Caco-2 (cell line): ENCODE measurements around the gene KRABD2.
"Not testable (repeated sequence)": the region's sequence is repeated elsewhere in the genome, so short reads cannot be mapped to it uniquely, and the experiment has no call there.

Experiments used
- BruUV-seq: library from RNA; stranded (reverse); fragments of 400-500 nt; replicated peaks from 2 replicates; lab custom pipeline; 2021; lab: Mats Ljungman, UMichigan
- CTCF ChIA-PET: fragments of 300-600 bp; sonication (Branson Sonifier 250); formaldehyde crosslinking; loops from one replicate; lab custom pipeline; 2022; ENCODE audit warnings: antibody characterized with exemption; lab: Charles Lee
- POLR2A ChIA-PET: fragments of 300-600 bp; sonication (Branson Sonifier 250); formaldehyde crosslinking; loops from one replicate; lab custom pipeline; 2022; ENCODE audit warnings: antibody characterized with exemption; lab: Charles Lee
- DNase-seq, 2 experiments: peaks; one replicate each; pipeline versions ENCODE4 v3.0.0 to v3.0.0-alpha.2; 2020 to 2022
- H3K27me3 ChIP-seq: replicated peaks from 2 replicates; pipeline ENCODE4 v1.6.0; 2011; ENCODE audit warnings: low read length; ENCODE audit not compliant: control insufficient read depth, insufficient read depth
- H3K36me3 ChIP-seq: 2 replicates; pipeline ENCODE4 v1.5.1; 2011; ENCODE audit warnings: low read length; ENCODE audit not compliant: control insufficient read depth, insufficient read depth
- H3K4me1 ChIP-seq: fragments of 250-450 bp; sonication (Bioruptor Pico); 2 replicates; pipeline ENCODE4 v1.5.1; 2020; ENCODE audit warnings: mild to moderate bottlenecking
- H3K4me3 ChIP-seq: 2 replicates; pipeline ENCODE4 v1.5.1; 2011; ENCODE audit warnings: low read depth, mild to moderate bottlenecking, control low read depth, low read length
- H3K9me3 ChIP-seq: fragments of 250-450 bp; sonication (Bioruptor Pico); 2 replicates; pipeline ENCODE4 v1.5.1; 2020; ENCODE audit warnings: mild to moderate bottlenecking, moderate library complexity
- H3K27ac Mint-ChIP-seq: one replicate; pipeline ENCODE4 v1.8.0; 2022; ENCODE audit warnings: mixed read lengths; ENCODE audit not compliant: unreplicated experiment
- H3K27me3 Mint-ChIP-seq: one replicate; pipeline ENCODE4 v1.8.0; 2022; ENCODE audit warnings: mixed read lengths; ENCODE audit not compliant: insufficient read depth, unreplicated experiment
- H3K36me3 Mint-ChIP-seq: one replicate; pipeline ENCODE4 v1.8.0; 2022; ENCODE audit warnings: mild to moderate bottlenecking, mixed read lengths; ENCODE audit not compliant: insufficient read depth, unreplicated experiment
- H3K4me1 Mint-ChIP-seq: one replicate; pipeline ENCODE4 v1.8.0; 2022; ENCODE audit warnings: low read depth, mixed read lengths; ENCODE audit not compliant: unreplicated experiment
- H3K4me3 Mint-ChIP-seq: one replicate; pipeline ENCODE4 v1.8.0; 2022; ENCODE audit warnings: mild to moderate bottlenecking, moderate library complexity, mixed read lengths; ENCODE audit not compliant: unreplicated experiment
- H3K9me3 Mint-ChIP-seq: one replicate; pipeline ENCODE4 v1.8.0; 2022; ENCODE audit warnings: mixed read lengths; ENCODE audit not compliant: unreplicated experiment
- CTCF ChIP-seq, 2 experiments: fragments of 200-600 bp in 1 of 2; IDR thresholded peaks; 1 replicate in 1 of 2; 2 replicates in 1 of 2; pipeline versions ENCODE4 v1.5.1 to v1.8.0; 2011 to 2022; ENCODE audit warnings: antibody characterized with exemption in 1 of 2, control low read depth in 1 of 2, inconsistent platforms in 1 of 2, low read depth in 1 of 2, low read length in 1 of 2, mild to moderate bottlenecking in 1 of 2, moderate library complexity in 1 of 2; ENCODE audit not compliant: insufficient read depth in 1 of 2, severe bottlenecking in 1 of 2, unreplicated experiment in 1 of 2
- intact Hi-C: fragments of 100-400 bp; cut with micrococcal nuclease; formaldehyde crosslinking; loops from one replicate; pipeline ENCODE4 v1.10.0; 2022; ENCODE audit not compliant: unreplicated experiment

The KRABD2 gene

GRCh38 chr17:8353736-8354135 is 22.8 kb downstream of the KRABD2 start:
- Mint-ChIP-seq H3K27me3 (no peaks in the 10 kb centered on the region), H3K27ac (no peak overlapping the region), H3K4me3 (no peak overlapping the region), H3K4me1 (no peaks in the 10 kb centered on the region), H3K36me3 (no peaks in the 10 kb centered on the region), H3K9me3 (no peaks in the 10 kb centered on the region)
- no peaks in the 10 kb centered on the region for H3K4me1 ChIP-seq
- no TSS peak for BruUV-seq
- ChIA-PET POLR2A (no interaction called here), CTCF (no interaction called here)
- H3K4me3 ChIP-seq = no peak overlapping the region
- no peaks in the 10 kb centered on the region for H3K27me3 ChIP-seq
- no peaks in the 10 kb centered on the region for H3K36me3 ChIP-seq
- H3K9me3 ChIP-seq = no peaks in the 10 kb centered on the region
- no peak for DNase-seq
- intact Hi-C loops = no loop called here
- no peak for TF ChIP-seq CTCF (IDR thresholded peaks at IDR 0.05; ENCODE audit: insufficient read depth in 1 of 2, low read depth in 1 of 2, low read length in 1 of 2, severe bottlenecking in 1 of 2, unreplicated experiment in 1 of 2)

- H3K9me3 ChIP-seq = no peaks in the 10 kb centered on the region
- no peaks in the 10 kb centered on the region for H3K36me3 Mint-ChIP-seq
- intact Hi-C loops = no loop called here
- H3K4me3 ChIP-seq = no peak overlapping the region
- TF ChIP-seq CTCF (IDR thresholded peaks at IDR 0.05; ENCODE audit: insufficient read depth in 1 of 2, low read depth in 1 of 2, low read length in 1 of 2, severe bottlenecking in 1 of 2, unreplicated experiment in 1 of 2) = no peak
- ChIA-PET POLR2A (no interaction called here), CTCF (no interaction called here)
- H3K27ac Mint-ChIP-seq = no peak overlapping the region
- H3K27me3 Mint-ChIP-seq = no peaks in the 10 kb centered on the region
- no peaks in the 10 kb centered on the region for H3K9me3 Mint-ChIP-seq
- H3K4me1 Mint-ChIP-seq = no peaks in the 10 kb centered on the region
- DNase-seq = no peak
- BruUV-seq = no TSS peak
- H3K27me3 ChIP-seq = no peaks in the 10 kb centered on the region
- no peaks in the 10 kb centered on the region for H3K36me3 ChIP-seq
- H3K4me3 Mint-ChIP-seq = no peak overlapping the region
- no peaks in the 10 kb centered on the region for H3K4me1 ChIP-seq
Measured at GRCh38 chr17:8350339-8350738, 26.2 kb downstream of the KRABD2 start.

GRCh38 chr17:8347001-8347400 is 29.5 kb downstream of the KRABD2 start:
- CTCF ChIA-PET, BruUV-seq, H3K27me3 ChIP-seq, H3K27ac Mint-ChIP-seq, H3K36me3 Mint-ChIP-seq, POLR2A ChIA-PET, H3K36me3 ChIP-seq, H3K9me3 Mint-ChIP-seq, H3K4me1 ChIP-seq, intact Hi-C loops, H3K9me3 ChIP-seq, H3K4me1 Mint-ChIP-seq, DNase-seq, H3K4me3 Mint-ChIP-seq, H3K4me3 ChIP-seq, H3K27me3 Mint-ChIP-seq: not testable (repeated sequence)
